GM23248 (cell line): ENCODE data around the gene MRPL48. TPM values are rescaled to one million over a fixed set of nuclear protein-coding genes. Genes with fewer than 3 reads are reported as not detected.
A peak's percentile ranks its signal among the peaks of the same experiment; 100 is the strongest.
"Not testable (repeated sequence)": the region's sequence is repeated elsewhere in the genome, so short reads cannot be mapped to it uniquely, and the experiment has no call there.

Experiments
- DNase-seq: peaks from one replicate; pipeline ENCODE4 v3.0.0-alpha.2; 2015
- H2AFZ ChIP-seq: fragments of 200-600 bp; sonication (generic); 2 replicates; pipeline ENCODE4 v1.6.1; 2016; ENCODE audit warnings: antibody characterized with exemption
- H3F3A ChIP-seq: fragments of 200-600 bp; sonication (generic); 2 replicates; pipeline ENCODE4 v1.6.1; 2016; ENCODE audit warnings: mild to moderate bottlenecking, antibody characterized with exemption, mixed run types; ENCODE audit not compliant: insufficient read depth
- H3K27ac ChIP-seq: fragments of 200-600 bp; sonication (generic); 2 replicates; pipeline ENCODE4 v1.5.1; 2016; ENCODE audit warnings: mild to moderate bottlenecking
- H3K27me3 ChIP-seq: fragments of 200-600 bp; sonication (generic); replicated peaks from 2 replicates; pipeline ENCODE4 v1.6.1; 2016; ENCODE audit warnings: mild to moderate bottlenecking; ENCODE audit not compliant: insufficient read depth
- H3K36me3 ChIP-seq: fragments of 200-600 bp; sonication (generic); 2 replicates; pipeline ENCODE4 v1.6.1; 2016; ENCODE audit warnings: low read depth, mild to moderate bottlenecking
- H3K4me1 ChIP-seq: fragments of 200-600 bp; sonication (generic); 2 replicates; pipeline ENCODE4 v1.6.1; 2016; ENCODE audit warnings: mild to moderate bottlenecking; ENCODE audit not compliant: insufficient read depth
- H3K4me2 ChIP-seq: fragments of 200-600 bp; sonication (generic); one replicate; pipeline ENCODE4 v1.6.1; 2016; ENCODE audit warnings: mild to moderate bottlenecking; ENCODE audit not compliant: unreplicated experiment
- H3K4me3 ChIP-seq: fragments of 200-600 bp; sonication (generic); 2 replicates; pipeline ENCODE4 v1.5.1; 2016; ENCODE audit warnings: mild to moderate bottlenecking
- H3K79me2 ChIP-seq: fragments of 200-600 bp; sonication (generic); 2 replicates; pipeline ENCODE4 v1.6.1; 2016; ENCODE audit warnings: mild to moderate bottlenecking; ENCODE audit not compliant: insufficient read depth
- H3K9ac ChIP-seq: fragments of 200-600 bp; sonication (generic); 2 replicates; pipeline ENCODE4 v1.6.1; 2016; ENCODE audit warnings: mild to moderate bottlenecking
- H3K9me2 ChIP-seq: fragments of 200-600 bp; sonication (generic); 2 replicates; pipeline ENCODE4 v1.6.1; 2016; ENCODE audit warnings: mixed run types, mild to moderate bottlenecking, moderate library complexity; ENCODE audit not compliant: insufficient read depth
- H3K9me3 ChIP-seq: fragments of 200-600 bp; sonication (generic); one replicate; pipeline ENCODE4 v1.6.1; 2017; ENCODE audit warnings: low read depth
- H4K20me1 ChIP-seq: fragments of 200-600 bp; sonication (generic); 2 replicates; pipeline ENCODE4 v1.6.0; 2016; ENCODE audit not compliant: insufficient read depth
- EZH2 ChIP-seq: fragments of 200-600 bp; sonication (generic); IDR thresholded peaks from 2 replicates; pipeline ENCODE4 v1.6.1; 2018; ENCODE audit warnings: antibody characterized with exemption, mild to moderate bottlenecking; ENCODE audit not compliant: insufficient read depth, poor library complexity, severe bottlenecking
- EZH2phosphoT487 ChIP-seq: fragments of 200-600 bp; sonication (generic); IDR thresholded peaks from 2 replicates; pipeline ENCODE4 v1.6.1; 2018; ENCODE audit warnings: antibody characterized with exemption, moderate library complexity, mild to moderate bottlenecking, low read depth; ENCODE audit not compliant: insufficient read depth
- WGBS, 2 experiments: methylation state at CpG; one replicate each; pipeline ENCODE4 v1.1.6; 2015 to 2017; ENCODE audit warnings: low lambda C conversion rate in 2 of 2, low coverage in 1 of 2; ENCODE audit errors: missing lambda C conversion rate in 2 of 2; 5-methylcytosine and 5-hydroxymethylcytosine counted together
- in situ Hi-C: fragments of 300-500 bp; cut with MboI; formaldehyde crosslinking; loops from 2 replicates; pipeline ENCODE4 v1.15.0; 2020
- polyA plus RNA-seq: library from polyadenylated mRNA; unstranded; fragments of >200 nt; fragmentation: Nextera tagmentation; extraction: Ambion mirVana; gene quantifications from 2 replicates; pipeline ENCODE4 v1.2.1, GENCODE V29; 2016
- total RNA-seq: library from RNA; depleted of rRNA; stranded (reverse); fragments of >200 nt; shearing (Covaris generic); gene quantifications from 2 replicates; pipeline ENCODE4 v1.2.3, GENCODE V29; 2014

MRPL48 gene
- total and polyA plus RNA-seq, 2 experiments from 2014 or later = 21.4 to 40.1 TPM

DNA sequence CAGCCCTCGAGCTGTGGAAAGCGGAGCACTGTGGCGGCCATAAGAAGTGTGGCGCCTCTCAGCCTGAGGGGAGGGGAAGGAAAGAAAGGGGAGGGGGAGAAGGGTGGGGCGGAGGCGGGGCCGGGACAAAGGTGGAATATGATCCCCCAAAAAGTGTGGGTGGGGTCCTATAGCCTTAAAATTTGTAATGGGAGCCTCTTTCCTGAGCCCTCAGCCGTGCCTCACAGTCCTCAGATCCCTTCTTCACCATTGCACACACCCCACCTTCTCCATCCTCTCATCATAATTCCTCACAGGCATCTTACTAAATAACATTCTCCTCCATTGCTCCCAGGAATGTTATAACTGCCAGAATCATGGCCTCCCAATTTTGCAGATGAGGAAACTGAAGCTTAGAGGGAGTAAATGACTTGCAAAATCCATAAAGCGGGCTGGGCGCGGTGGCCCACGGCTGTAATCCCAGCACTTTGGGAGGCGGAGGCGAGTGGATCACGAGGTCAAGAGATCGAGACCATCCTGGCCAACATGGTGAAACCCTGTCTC, 26.2 kb upstream of the MRPL48 start:
- in situ Hi-C loops = no loop called here
- Histone ChIP-seq H3K4me1 (peaks cover 17% of the 10 kb centered on the region), H3K79me2 (peaks cover 43% of the 10 kb centered on the region), H3K4me3 (peak overlapping the region; percentile 99), H3K36me3 (no peaks in the 10 kb centered on the region), H3K4me2 (peak overlapping the region; percentile 32), H2AFZ (peak overlapping the region; percentile 81), H3K9ac (peak overlapping the region; percentile 68), H3K27ac (peak overlapping the region; percentile 61), H4K20me1 (peaks cover 25% of the 10 kb centered on the region; the same call in 1 of the 2 replicates), H3F3A (peaks cover 19% of the 10 kb centered on the region), H3K27me3 (no peaks in the 10 kb centered on the region), H3K9me2 (no peaks in the 10 kb centered on the region), H3K9me3 (no peaks in the 10 kb centered on the region)
- WGBS, 2 experiments = 48 to 67% methylated on average over 11 to 16 of the region's 16 CpGs
- DNase-seq = no peak
- TF ChIP-seq EZH2phosphoT487 (no peak), EZH2 (no peak)

DNA sequence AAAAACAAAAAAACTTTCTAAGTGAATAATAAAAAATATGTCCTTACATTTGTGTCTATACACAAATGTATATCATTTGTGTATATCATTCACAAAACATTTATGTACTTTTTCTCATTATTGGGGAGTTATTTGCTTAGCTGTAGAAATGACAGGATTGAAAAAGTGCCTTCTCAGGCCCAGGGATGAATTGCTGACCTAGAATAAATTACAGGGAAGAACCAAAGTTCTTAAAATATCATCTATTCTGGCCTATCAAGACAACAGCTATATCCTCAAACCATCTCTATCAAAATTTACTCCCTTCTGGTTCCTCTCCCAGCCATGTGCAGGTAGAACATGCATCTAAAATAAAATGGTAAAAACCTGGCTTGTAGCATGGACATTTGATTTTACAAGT, 24.9 kb upstream of the MRPL48 start:
- H3K36me3 ChIP-seq = no peaks in the 10 kb centered on the region
- H3K9me2 ChIP-seq = no peaks in the 10 kb centered on the region
- H3F3A ChIP-seq = peaks cover 19% of the 10 kb centered on the region
- in situ Hi-C loops = no loop called here
- H3K79me2 ChIP-seq = peaks cover 30% of the 10 kb centered on the region
- no peak for DNase-seq
- H3K4me2 ChIP-seq = no peak overlapping the region
- H3K9me3 ChIP-seq = no peaks in the 10 kb centered on the region
- no peak overlapping the region for H2AFZ ChIP-seq
- TF ChIP-seq EZH2 = no peak
- TF ChIP-seq EZH2phosphoT487 = no peak
- no peaks in the 10 kb centered on the region for H3K27me3 ChIP-seq
- no peak overlapping the region for H3K9ac ChIP-seq
- no peak overlapping the region for H3K27ac ChIP-seq
- peaks cover 11% of the 10 kb centered on the region for H3K4me1 ChIP-seq
- peaks cover 16% of the 10 kb centered on the region; the same call in 1 of the 2 replicates for H4K20me1 ChIP-seq
- H3K4me3 ChIP-seq = no peak overlapping the region

DNA sequence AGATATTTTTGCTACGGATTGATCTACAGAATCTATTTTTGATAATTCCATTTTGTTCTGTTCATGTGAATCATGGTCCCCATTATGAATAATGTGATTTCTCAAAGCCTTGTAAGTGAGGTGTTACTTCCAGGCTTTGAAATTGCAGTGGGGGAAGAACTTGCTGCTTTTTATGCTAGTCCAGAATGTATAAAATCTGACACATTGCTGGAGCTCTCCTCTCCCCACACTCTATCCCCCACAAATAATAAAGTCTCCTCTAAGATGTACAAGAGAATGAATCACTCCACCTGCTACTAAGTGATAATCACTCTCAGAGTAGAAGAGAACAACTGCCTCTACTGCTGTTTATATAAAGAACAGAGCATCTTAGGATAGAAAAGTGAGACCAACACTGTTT, 20.9 kb upstream of the MRPL48 start:
- Histone ChIP-seq H3K27ac (no peak overlapping the region), H3K27me3 (no peaks in the 10 kb centered on the region), H3K9me3 (no peaks in the 10 kb centered on the region), H3F3A (no peaks in the 10 kb centered on the region), H3K9ac (no peak overlapping the region), H2AFZ (no peak overlapping the region), H3K79me2 (no peaks in the 10 kb centered on the region), H3K4me1 (no peaks in the 10 kb centered on the region), H4K20me1 (no peaks in the 10 kb centered on the region), H3K4me3 (no peak overlapping the region), H3K9me2 (no peaks in the 10 kb centered on the region), H3K4me2 (no peak overlapping the region), H3K36me3 (no peaks in the 10 kb centered on the region)
- DNase-seq = no peak
- in situ Hi-C loops = no loop called here
- 71 to 74% methylated on average over 1 of the region's 1 CpG for WGBS, 2 experiments
- TF ChIP-seq EZH2phosphoT487 = no peak
- TF ChIP-seq EZH2 = no peak

DNA sequence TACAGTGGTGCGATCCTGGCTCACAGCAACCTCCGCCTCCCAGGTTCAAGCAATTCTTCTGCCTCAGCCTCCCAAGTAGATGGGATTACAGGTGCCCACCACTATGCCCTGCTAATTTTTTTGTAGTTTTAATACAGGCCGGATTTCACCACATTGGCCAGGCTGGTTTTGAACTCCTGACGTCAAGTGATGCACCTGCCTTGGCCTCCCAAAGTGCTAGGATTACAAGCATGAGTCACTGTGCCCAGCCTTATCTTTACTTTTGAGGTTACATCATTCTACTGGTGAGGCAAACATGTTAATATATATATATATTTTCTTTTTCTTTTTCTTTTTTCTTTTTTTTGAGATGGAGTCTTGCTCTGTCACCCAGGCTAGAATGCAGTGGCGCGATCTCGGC, 16.9 kb upstream of the MRPL48 start:
- not testable (repeated sequence) for H3K9ac ChIP-seq

More for the DNA sequence above, 16.9 kb upstream of the MRPL48 start:
- H3K9me2 ChIP-seq, H3F3A ChIP-seq, H3K9me3 ChIP-seq, H3K27ac ChIP-seq, H3K36me3 ChIP-seq, H3K4me2 ChIP-seq, DNase-seq, H3K4me3 ChIP-seq, H3K79me2 ChIP-seq, H3K4me1 ChIP-seq, H3K27me3 ChIP-seq, in situ Hi-C loops, H2AFZ ChIP-seq, H4K20me1 ChIP-seq: not testable (repeated sequence)
- 88 to 89% methylated on average over 6 to 7 of the region's 7 CpGs for WGBS, 2 experiments
